Endodermal cell (in vitro differentiated cells): ENCODE data around the gene KCTD12. TPM values are rescaled to one million over a fixed set of nuclear protein-coding genes. Genes with fewer than 3 reads are reported as not detected.

Source experiments
- DNase-seq: peaks from one replicate; pipeline ENCODE4 v3.0.0-alpha.2; 2017
- H3K27ac ChIP-seq: 2 replicates; pipeline ENCODE4 v1.5.1; 2013; ENCODE audit warnings: mild to moderate bottlenecking, low read depth, low read length, moderate library complexity
- H3K27me3 ChIP-seq: 2 replicates; pipeline ENCODE4 v1.6.1; 2013; ENCODE audit warnings: mild to moderate bottlenecking, low read length, moderate library complexity; ENCODE audit not compliant: insufficient read depth, control insufficient read depth, poor library complexity, severe bottlenecking
- H3K36me3 ChIP-seq: 2 replicates; pipeline ENCODE4 v1.7.0; 2013; ENCODE audit warnings: mild to moderate bottlenecking, low read length, moderate library complexity; ENCODE audit not compliant: control insufficient read depth, insufficient read depth
- H3K4me1 ChIP-seq: one replicate; pipeline ENCODE4 v1.7.0; 2013; ENCODE audit warnings: low read length; ENCODE audit not compliant: control insufficient read depth, insufficient read depth
- H3K4me3 ChIP-seq: 2 replicates; pipeline ENCODE4 v1.5.1; 2013; ENCODE audit warnings: mild to moderate bottlenecking, low read length, moderate library complexity
- H3K9ac ChIP-seq: 2 replicates; pipeline ENCODE4 v1.6.1; 2013; ENCODE audit warnings: mild to moderate bottlenecking, low read length, moderate library complexity; ENCODE audit not compliant: poor library complexity, severe bottlenecking; ENCODE audit errors: extremely low read depth
- H3K9me3 ChIP-seq: 2 replicates; pipeline ENCODE4 v1.6.1; 2013; ENCODE audit warnings: mild to moderate bottlenecking, low read length, moderate library complexity; ENCODE audit not compliant: control insufficient read depth
- H3K27ac Mint-ChIP-seq: 2 replicates; pipeline ENCODE4 v1.8.0; 2020; ENCODE audit warnings: mixed read lengths
- H3K27me3 Mint-ChIP-seq: 2 replicates; pipeline ENCODE4 v1.8.0; 2021; ENCODE audit warnings: mild to moderate bottlenecking, mixed read lengths; ENCODE audit not compliant: insufficient read depth
- H3K36me3 Mint-ChIP-seq: 2 replicates; pipeline ENCODE4 v1.8.0; 2020; ENCODE audit warnings: low read depth, mixed read lengths
- H3K4me1 Mint-ChIP-seq: 2 replicates; pipeline ENCODE4 v1.8.0; 2020; ENCODE audit warnings: mixed read lengths
- H3K4me3 Mint-ChIP-seq: 2 replicates; pipeline ENCODE4 v1.8.0; 2020; ENCODE audit warnings: mild to moderate bottlenecking, moderate library complexity, mixed read lengths
- H3K9me3 Mint-ChIP-seq: 2 replicates; pipeline ENCODE4 v1.8.0; 2020; ENCODE audit warnings: mild to moderate bottlenecking, mixed read lengths
- CTCF ChIP-seq: fragments of 200-600 bp; sonication (generic); conservative IDR thresholded peaks from 2 replicates; pipeline ENCODE4 v1.5.0; 2021; ENCODE audit warnings: antibody characterized with exemption, mild to moderate bottlenecking
- WGBS, 2 experiments: methylation state at CpG; one replicate each; pipeline versions ENCODE4 v1.1.5 to v1.1.7; 2013; ENCODE audit warnings: missing lambda C conversion rate in 2 of 2, mixed read lengths in 1 of 2; ENCODE audit not compliant: insufficient coverage in 1 of 2, insufficient read length in 1 of 2; 5-methylcytosine and 5-hydroxymethylcytosine counted together
- total RNA-seq, 2 donors: library from RNA; stranded (reverse); fragmentation: NEBNext Ultra II Directional in 1 of 2; extraction: Animal tissue kit (Norgen Biotek cat#: 25700) in 1 of 2; gene quantifications; 2 replicates in 1 of 2; 3 replicates in 1 of 2; pipeline ENCODE4 v1.2.1, GENCODE V29; 2021

Gene KCTD12
- total RNA-seq, 2 donors from 2014 or later, result 1.3 to 2.6 TPM

- Histone ChIP-seq H3K36me3 (no peaks in the 10 kb centered on the region), H3K27ac (no peak overlapping the region), H3K9me3 (no peaks in the 10 kb centered on the region), H3K27me3 (peaks cover 5% of the 10 kb centered on the region), H3K4me3 (no peak overlapping the region), H3K9ac (no peak overlapping the region), H3K4me1 (peaks cover 6% of the 10 kb centered on the region)
- Mint-ChIP-seq H3K9me3 (no peaks in the 10 kb centered on the region), H3K36me3 (no peaks in the 10 kb centered on the region), H3K4me1 (peaks cover 25% of the 10 kb centered on the region), H3K27me3 (peaks cover 2% of the 10 kb centered on the region), H3K4me3 (no peak overlapping the region), H3K27ac (no peak overlapping the region)
- WGBS, 2 experiments, result 89 to 94% methylated on average over 6 to 8 of the region's 8 CpGs
- DNase-seq, result no peak
- TF ChIP-seq CTCF, result no peak
These were observed 52.7 kb downstream of the KCTD12 start for GRCh38 chr13:76833441-76833954.

GRCh38 chr13:76832258-76832988 lies 53.8 kb downstream of the KCTD12 start:
- H3K9ac ChIP-seq, result no peak overlapping the region
- 80 to 100% methylated on average over 2 to 5 of the region's 7 CpGs for WGBS, 2 experiments
- Mint-ChIP-seq H3K4me3 (no peak overlapping the region), H3K27ac (no peak overlapping the region), H3K9me3 (no peaks in the 10 kb centered on the region), H3K4me1 (peaks cover 25% of the 10 kb centered on the region), H3K36me3 (no peaks in the 10 kb centered on the region), H3K27me3 (peaks cover 2% of the 10 kb centered on the region)
- peaks cover 6% of the 10 kb centered on the region for H3K4me1 ChIP-seq
- H3K9me3 ChIP-seq, result no peaks in the 10 kb centered on the region
- H3K27ac ChIP-seq, result no peak overlapping the region
- no peaks in the 10 kb centered on the region for H3K36me3 ChIP-seq
- no peak overlapping the region for H3K4me3 ChIP-seq
- TF ChIP-seq CTCF, result no peak
- no peak for DNase-seq
- H3K27me3 ChIP-seq, result peaks cover 5% of the 10 kb centered on the region

GRCh38 chr13:76830805-76831204 lies 55.4 kb downstream of the KCTD12 start:
- 89 to 93% methylated on average over 8 to 10 of the region's 10 CpGs for WGBS, 2 experiments
- Histone ChIP-seq H3K27ac (no peak overlapping the region), H3K36me3 (no peaks in the 10 kb centered on the region), H3K9ac (no peak overlapping the region), H3K27me3 (peaks cover 5% of the 10 kb centered on the region), H3K4me1 (peaks cover 6% of the 10 kb centered on the region), H3K9me3 (no peaks in the 10 kb centered on the region), H3K4me3 (no peak overlapping the region)
- no peaks in the 10 kb centered on the region for H3K9me3 Mint-ChIP-seq
- H3K4me3 Mint-ChIP-seq, result no peak overlapping the region
- H3K27me3 Mint-ChIP-seq, result no peaks in the 10 kb centered on the region
- H3K36me3 Mint-ChIP-seq, result no peaks in the 10 kb centered on the region
- no peak overlapping the region for H3K27ac Mint-ChIP-seq
- DNase-seq, result no peak
- TF ChIP-seq CTCF, result no peak
- H3K4me1 Mint-ChIP-seq, result peaks cover 15% of the 10 kb centered on the region

Other genes starting within 250 kb of the KCTD12 start
- gene ACOD1, start 62.1 kb upstream of the KCTD12 start, total RNA-seq, result not detected
- gene CLN5, start 105.7 kb upstream of the KCTD12 start, total RNA-seq, result 10 to 100 TPM; 13.6 to 13.9 TPM
- 10 to 100 TPM; 12.7 to 14.3 TPM for gene FBXL3, start 140.8 kb upstream of the KCTD12 start, total RNA-seq